PFSK-1 (cell line): ENCODE results near the gene CHEK2.

ENCODE experiments used
- FOXP2 ChIP-seq: optimal IDR thresholded peaks from 2 replicates; pipeline ENCODE3; 2011; ENCODE audit warnings: borderline replicate concordance, control low read depth, inconsistent platforms; ENCODE audit not compliant: insufficient read depth; ENCODE audit errors: extremely low read length, extremely low read depth
- POLR2AphosphoS5 ChIP-seq: IDR thresholded peaks from 2 replicates; pipeline ENCODE4 v1.6.1; 2012; ENCODE audit warnings: low read depth, mild to moderate bottlenecking, control low read depth, low read length, moderate library complexity
- REST ChIP-seq, 2 experiments: IDR thresholded peaks; 2 replicates each; pipeline versions ENCODE4 v1.6.1 to v1.8.0; 2011 to 2012; ENCODE audit warnings: low read depth in 2 of 2, low read length in 2 of 2, control low read depth in 1 of 2, inconsistent platforms in 1 of 2, mild to moderate bottlenecking in 1 of 2, moderate library complexity in 1 of 2; ENCODE audit not compliant: insufficient read depth in 1 of 2
- SIN3A ChIP-seq: IDR thresholded peaks from 2 replicates; pipeline ENCODE4 v1.6.1; 2012; ENCODE audit warnings: mild to moderate bottlenecking, low read length, moderate library complexity, borderline replicate concordance; ENCODE audit not compliant: insufficient read depth
- TAF1 ChIP-seq: IDR thresholded peaks from 2 replicates; pipeline ENCODE4 v1.6.1; 2012; ENCODE audit warnings: low read length, control low read depth, borderline replicate concordance; ENCODE audit not compliant: insufficient read depth

The CHEK2 gene

GRCh38 chr22:28706845-28707244, 34.8 kb downstream of the CHEK2 start:
- TF ChIP-seq TAF1 (no peak), SIN3A (no peak), REST (IDR thresholded peaks at IDR 0.05; ENCODE audit: insufficient read depth in 1 of 2, low read depth in 2 of 2, low read length in 2 of 2) (no peak), POLR2AphosphoS5 (no peak), FOXP2 (no peak)

- TF ChIP-seq REST (IDR thresholded peaks at IDR 0.05; ENCODE audit: insufficient read depth in 1 of 2, low read depth in 2 of 2, low read length in 2 of 2) (no peak), TAF1 (no peak), FOXP2 (no peak), SIN3A (no peak), POLR2AphosphoS5 (no peak)
Observed at GRCh38 chr22:28703436-28703835, 38.2 kb downstream of the CHEK2 start.

GRCh38 chr22:28702891-28703290, 38.7 kb downstream of the CHEK2 start:
- TF ChIP-seq SIN3A (no peak), FOXP2 (no peak), TAF1 (no peak), REST (IDR thresholded peaks at IDR 0.05; ENCODE audit: insufficient read depth in 1 of 2, low read depth in 2 of 2, low read length in 2 of 2) (no peak), POLR2AphosphoS5 (no peak)

- TF ChIP-seq TAF1: peak; percentile 54; the same call in 1 of the 2 replicates
Observed at GRCh38 chr22:28679611-28680287, 61.9 kb downstream of the CHEK2 start, which contains the start of gene TTC28. Gene TTC28 (minus strand): TSS chr22:28679840. CDS start chr22:28679723, 117 bp downstream.

GRCh38 chr22:28674121-28674563, 67.5 kb downstream of the CHEK2 start:
- no peak for TF ChIP-seq TAF1
- no peak for TF ChIP-seq SIN3A
- no peak for TF ChIP-seq POLR2AphosphoS5
- no peak for TF ChIP-seq REST (IDR thresholded peaks at IDR 0.05; ENCODE audit: insufficient read depth in 1 of 2, low read depth in 2 of 2, low read length in 2 of 2)
- TF ChIP-seq FOXP2: no peak
